Raji (cell line): ENCODE measurements around the gene TRAPPC2.

Experiments
- POLR2A ChIP-seq: IDR thresholded peaks from 2 replicates; pipeline ENCODE4 v1.6.1; 2011; ENCODE audit warnings: low read depth, low read length, control low read depth; ENCODE audit not compliant: insufficient read depth

Gene TRAPPC2

GRCh38 chrX:13734278-13735172 lies at the start of gene TRAPPC2, which contains the start of gene OFD1:
Gene TRAPPC2, minus strand, starts transcription at chrX:13734620. Its CDS starts 14,657 bp downstream, at chrX:13719963.
Gene OFD1, plus strand, starts transcription at chrX:13734748. Its CDS starts 324 bp downstream, at chrX:13735072.
- TF ChIP-seq POLR2A, result peak; percentile 70

DNA sequence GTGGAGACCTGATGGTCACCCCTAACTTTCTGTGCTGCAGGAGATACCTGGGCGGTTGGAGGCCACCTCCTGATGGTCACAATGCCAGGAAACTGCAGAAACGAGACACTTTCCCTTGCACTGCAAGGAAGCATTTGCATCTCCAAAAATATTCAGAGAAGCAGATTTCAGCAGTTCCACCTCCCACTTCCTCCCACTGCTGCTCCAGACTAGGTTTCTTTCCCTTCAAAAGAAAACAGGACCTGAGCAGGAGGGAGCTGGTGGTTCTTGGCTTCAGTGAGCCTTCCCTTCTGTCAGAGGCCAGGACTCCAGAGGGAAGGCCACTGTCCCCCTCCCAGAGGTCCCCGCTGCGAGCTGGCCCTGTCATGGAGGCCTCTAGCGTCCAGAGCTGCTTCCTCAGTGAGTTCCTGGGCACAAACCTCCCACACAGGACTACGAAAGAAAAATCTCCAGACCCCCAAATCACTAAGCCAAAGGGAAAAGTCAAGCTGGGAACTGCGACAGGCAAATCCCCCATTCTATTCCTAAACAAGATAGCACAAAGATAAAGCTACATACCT lies 46.5 kb upstream of the TRAPPC2 start:
- no peak for TF ChIP-seq POLR2A

DNA sequence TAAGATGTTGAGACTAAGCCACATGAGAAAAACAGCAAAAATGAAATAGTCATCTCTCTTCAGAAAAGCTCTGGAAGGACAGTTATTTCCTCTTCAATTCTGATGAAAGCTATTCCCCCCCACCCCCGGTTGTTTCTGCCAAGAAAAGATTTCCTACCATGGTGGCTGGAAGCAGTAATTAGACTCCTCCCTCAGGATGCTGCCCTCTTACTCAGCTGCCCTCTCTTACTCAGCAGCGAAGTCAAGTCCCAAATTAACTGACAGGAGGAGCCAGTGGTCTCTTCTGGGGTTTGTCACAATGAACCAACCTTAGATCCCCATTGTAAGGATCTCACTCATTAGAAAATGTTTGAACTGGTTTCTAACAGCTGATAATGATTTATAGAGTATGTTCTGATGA lies 44.5 kb upstream of the TRAPPC2 start:
- TF ChIP-seq POLR2A, result no peak

- TF ChIP-seq POLR2A, result no peak
These were observed 42.0 kb upstream of the TRAPPC2 start for GRCh38 chrX:13776387-13776786.

GRCh38 chrX:13775837-13776236 lies 41.4 kb upstream of the TRAPPC2 start:
- TF ChIP-seq POLR2A, result no peak

GRCh38 chrX:13774696-13775095 lies 40.3 kb upstream of the TRAPPC2 start:
- no peak for TF ChIP-seq POLR2A

DNA sequence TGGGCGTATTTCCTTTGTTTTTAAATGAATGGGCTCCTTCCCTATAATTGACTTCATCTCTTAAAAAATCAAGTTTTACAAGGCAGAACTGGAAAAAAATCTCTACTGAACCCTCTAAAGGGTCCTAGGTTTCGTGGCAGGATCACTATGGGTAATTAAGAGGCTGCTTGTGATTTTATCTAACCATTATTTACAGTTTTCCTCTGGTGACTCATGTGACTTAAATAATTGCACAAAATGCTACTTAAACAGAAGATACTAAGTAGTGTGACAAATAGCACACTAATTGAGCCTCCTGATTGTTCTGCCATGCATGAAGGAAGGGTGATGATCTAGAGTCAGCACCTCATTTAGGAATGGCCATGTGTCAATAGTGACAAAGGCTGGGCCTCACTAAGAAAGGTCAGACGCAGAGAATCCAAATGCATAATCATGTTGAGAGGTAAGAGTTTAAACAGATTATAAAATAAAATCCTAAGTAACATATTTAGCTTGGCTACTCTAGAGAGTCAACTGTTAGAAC lies 35.7 kb upstream of the TRAPPC2 start:
- no peak for TF ChIP-seq POLR2A

- no peak for TF ChIP-seq POLR2A
These were observed 34.5 kb upstream of the TRAPPC2 start for GRCh38 chrX:13768939-13769338.

DNA sequence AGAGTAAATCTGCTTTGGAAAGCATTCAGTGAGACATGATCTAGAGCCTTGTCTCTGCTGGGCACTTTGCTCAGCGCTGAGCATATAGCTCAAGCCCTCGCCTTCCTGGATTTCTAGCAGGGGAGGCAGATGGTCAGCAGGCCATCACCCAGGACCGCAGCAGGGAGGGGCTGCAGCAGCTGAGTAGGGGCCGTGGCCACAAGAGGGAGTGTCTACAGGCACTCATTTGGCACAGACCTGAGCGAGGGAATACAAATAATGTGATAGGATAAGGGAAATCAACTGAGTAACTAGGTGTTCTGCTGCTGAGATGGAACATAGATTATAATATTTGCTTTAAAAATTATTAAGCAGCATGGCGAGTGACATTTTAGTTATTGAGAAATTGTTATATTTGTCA lies 30.3 kb upstream of the TRAPPC2 start:
- no peak for TF ChIP-seq POLR2A

DNA sequence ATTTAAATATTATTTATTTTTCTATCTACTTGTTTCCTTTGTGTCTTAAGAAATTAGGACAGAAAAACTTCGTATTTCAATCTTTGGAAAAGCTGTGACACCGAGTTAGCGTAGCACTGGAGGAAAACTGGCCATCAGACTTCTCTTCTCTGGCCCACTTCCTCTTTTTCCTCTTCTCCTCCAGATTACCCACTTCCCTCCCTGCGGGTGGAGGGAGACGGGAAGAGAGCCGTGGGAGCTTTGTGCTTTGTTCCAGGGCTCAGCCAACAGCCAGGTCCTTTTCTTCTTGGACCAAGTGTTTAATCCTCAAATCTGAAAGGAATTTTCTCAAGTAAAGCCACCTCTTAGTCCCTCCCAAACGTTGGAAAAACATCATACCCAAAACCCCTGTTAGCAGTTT lies 29.9 kb upstream of the TRAPPC2 start:
- no peak for TF ChIP-seq POLR2A

DNA sequence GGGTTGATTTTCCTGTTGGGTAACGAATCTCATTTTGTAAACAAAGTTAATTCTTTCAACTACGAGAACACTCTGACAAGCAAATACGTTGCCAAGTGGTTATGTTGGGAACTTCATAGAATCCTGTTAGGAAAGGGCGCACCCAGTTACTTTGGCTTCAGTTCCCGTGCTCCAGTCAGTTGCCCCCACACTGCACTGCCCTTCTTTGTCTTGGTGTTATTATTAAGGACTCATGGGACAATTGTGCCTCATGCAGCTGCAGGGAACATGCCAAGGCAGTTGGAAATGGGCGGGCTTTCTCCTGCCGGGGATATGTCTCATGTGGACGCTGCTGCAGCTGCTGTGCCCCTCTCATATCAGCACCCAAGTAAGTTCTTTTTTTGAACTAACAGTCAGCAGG lies 29.1 kb upstream of the TRAPPC2 start:
- no peak for TF ChIP-seq POLR2A

GRCh38 chrX:13761606-13762414 lies 27.4 kb upstream of the TRAPPC2 start:
- TF ChIP-seq POLR2A, result no peak

- TF ChIP-seq POLR2A, result no peak
These were observed 26.0 kb upstream of the TRAPPC2 start for GRCh38 chrX:13760426-13760825.

GRCh38 chrX:13759152-13759718 lies 24.8 kb upstream of the TRAPPC2 start:
- TF ChIP-seq POLR2A, result no peak

- TF ChIP-seq POLR2A, result no peak
These were observed 22.0 kb upstream of the TRAPPC2 start for GRCh38 chrX:13756381-13756780.
